HL-60 (cell line): ENCODE results near the gene HEMK1.

Experiments
- GABPA ChIP-seq: IDR thresholded peaks from 2 replicates; pipeline ENCODE4 v1.6.1; 2012; ENCODE audit warnings: low read depth
- REST ChIP-seq: IDR thresholded peaks from 2 replicates; pipeline ENCODE4 v1.6.1; 2012; ENCODE audit warnings: low read depth; ENCODE audit not compliant: insufficient replicate concordance
- TF ChIP-seq, protein P1 (sequence below): IDR thresholded peaks from one replicate; pipeline ENCODE4 v1.5.1; 2011; ENCODE audit warnings: low read length, control low read depth, inconsistent platforms; ENCODE audit not compliant: insufficient read depth

- TF ChIP-seq, protein P1, sequence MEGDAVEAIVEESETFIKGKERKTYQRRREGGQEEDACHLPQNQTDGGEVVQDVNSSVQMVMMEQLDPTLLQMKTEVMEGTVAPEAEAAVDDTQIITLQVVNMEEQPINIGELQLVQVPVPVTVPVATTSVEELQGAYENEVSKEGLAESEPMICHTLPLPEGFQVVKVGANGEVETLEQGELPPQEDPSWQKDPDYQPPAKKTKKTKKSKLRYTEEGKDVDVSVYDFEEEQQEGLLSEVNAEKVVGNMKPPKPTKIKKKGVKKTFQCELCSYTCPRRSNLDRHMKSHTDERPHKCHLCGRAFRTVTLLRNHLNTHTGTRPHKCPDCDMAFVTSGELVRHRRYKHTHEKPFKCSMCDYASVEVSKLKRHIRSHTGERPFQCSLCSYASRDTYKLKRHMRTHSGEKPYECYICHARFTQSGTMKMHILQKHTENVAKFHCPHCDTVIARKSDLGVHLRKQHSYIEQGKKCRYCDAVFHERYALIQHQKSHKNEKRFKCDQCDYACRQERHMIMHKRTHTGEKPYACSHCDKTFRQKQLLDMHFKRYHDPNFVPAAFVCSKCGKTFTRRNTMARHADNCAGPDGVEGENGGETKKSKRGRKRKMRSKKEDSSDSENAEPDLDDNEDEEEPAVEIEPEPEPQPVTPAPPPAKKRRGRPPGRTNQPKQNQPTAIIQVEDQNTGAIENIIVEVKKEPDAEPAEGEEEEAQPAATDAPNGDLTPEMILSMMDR: no peak
- TF ChIP-seq REST (no peak), GABPA (no peak)
Observed at GRCh38 chr3:50599115-50599715, 29.9 kb downstream of the HEMK1 start.
